WTC11 (cell line): ENCODE data around the gene USP11.

Source experiments
- CBFB ChIP-seq: sonication (generic); formaldehyde crosslinking; IDR thresholded peaks from 2 replicates; pipeline ENCODE4 v1.8.1; 2022; ENCODE audit warnings: mild to moderate bottlenecking, low read depth, missing genetic modification reagents
- CREM ChIP-seq: sonication (generic); formaldehyde crosslinking; IDR thresholded peaks from 2 replicates; pipeline ENCODE4 v1.8.1; 2022; ENCODE audit warnings: mild to moderate bottlenecking, missing genetic modification reagents, moderate library complexity
- CTCF ChIP-seq: fragments of 200-600 bp; IDR thresholded peaks from 2 replicates; pipeline ENCODE4 v1.8.0; 2022; ENCODE audit warnings: antibody characterized with exemption
- E2F5 ChIP-seq: sonication (generic); formaldehyde crosslinking; IDR thresholded peaks from 2 replicates; pipeline ENCODE4 v1.8.1; 2022; ENCODE audit warnings: mild to moderate bottlenecking, moderate library complexity, missing genetic modification reagents
- FOXJ3 ChIP-seq: sonication (generic); formaldehyde crosslinking; IDR thresholded peaks from 2 replicates; pipeline ENCODE4 v1.9.0; 2021; ENCODE audit warnings: missing genetic modification reagents, mild to moderate bottlenecking, borderline replicate concordance
- GABPB1 ChIP-seq: sonication (generic); formaldehyde crosslinking; IDR thresholded peaks from 2 replicates; pipeline ENCODE4 v1.8.1; 2023; ENCODE audit warnings: mild to moderate bottlenecking, missing genetic modification reagents
- NR2C2 ChIP-seq: sonication (generic); formaldehyde crosslinking; IDR thresholded peaks from 2 replicates; pipeline ENCODE4 v1.8.0; 2022; ENCODE audit warnings: mild to moderate bottlenecking, missing genetic modification reagents
- OVOL2 ChIP-seq: fragments of 250-450 bp; sonication (Bioruptor Pico); IDR thresholded peaks from 2 replicates; pipeline ENCODE4 v1.9.0; 2021; ENCODE audit warnings: mild to moderate bottlenecking, borderline replicate concordance
- SP1 ChIP-seq: sonication (generic); formaldehyde crosslinking; conservative IDR thresholded peaks from 2 replicates; pipeline ENCODE4 v1.8.1; 2022; ENCODE audit warnings: missing genetic modification reagents
- TP53 ChIP-seq: sonication (generic); formaldehyde crosslinking; IDR thresholded peaks from 2 replicates; pipeline ENCODE4 v1.8.1; 2023; ENCODE audit warnings: mild to moderate bottlenecking, missing genetic modification reagents
- ZNF232 ChIP-seq: sonication (generic); formaldehyde crosslinking; IDR thresholded peaks from 2 replicates; pipeline ENCODE4 v1.8.0; 2022; ENCODE audit warnings: mild to moderate bottlenecking, missing genetic modification reagents
- ZNF423 ChIP-seq: fragments of 250-450 bp; sonication (Bioruptor Pico); IDR thresholded peaks from 2 replicates; pipeline ENCODE4 v2.1.2; 2022; ENCODE audit warnings: mild to moderate bottlenecking, moderate library complexity

- TF ChIP-seq SP1 (CRISPR knock-in tag), result no peak
- no peak for TF ChIP-seq GABPB1
- no peak for TF ChIP-seq CTCF
- no peak for TF ChIP-seq TP53
- no peak for TF ChIP-seq ZNF232 (CRISPR knock-in tag)
- TF ChIP-seq FOXJ3 (CRISPR knock-in tag), result no peak
- no peak for TF ChIP-seq ZNF423 (CRISPR knock-in tag)
- TF ChIP-seq NR2C2 (CRISPR knock-in tag), result no peak
- no peak for TF ChIP-seq E2F5 (CRISPR knock-in tag)
- no peak for TF ChIP-seq CREM
- TF ChIP-seq CBFB (CRISPR knock-in tag), result no peak
- TF ChIP-seq OVOL2 (CRISPR knock-in tag), result no peak
Measured at GRCh38 chrX:47221756-47222155, 11.1 kb upstream of the USP11 start.
